ENCODE results near the gene UBAC2.

UBAC2 gene

GRCh38 chr13:99426426-99426825 is 225.8 kb downstream of the UBAC2 start:
- no peak overlapping the region for H3K4me2 ChIP-seq (ENCODE audit: low read length)
- no peak overlapping the region for H2AFZ ChIP-seq
- TF ChIP-seq CTCF (IDR thresholded peaks at IDR 0.05) = no peak
- H3K4me3 ChIP-seq (ENCODE audit: low read depth, low read length) = no peak overlapping the region
- H3K9me3 ChIP-seq (ENCODE audit: control insufficient read depth, low read length) = no peaks in the 10 kb centered on the region
- H3K79me2 ChIP-seq = no peaks in the 10 kb centered on the region
- no peaks in the 10 kb centered on the region for H3K36me3 ChIP-seq (ENCODE audit: control insufficient read depth, insufficient read depth, low read length)
- no peak overlapping the region for H3K27ac ChIP-seq
- H3K9ac ChIP-seq = no peak overlapping the region
- no peaks in the 10 kb centered on the region for H3K27me3 ChIP-seq (ENCODE audit: control insufficient read depth, insufficient read depth, low read length)
- no peaks in the 10 kb centered on the region for H3K4me1 ChIP-seq

- no peak overlapping the region for H3K27ac ChIP-seq
- no peak overlapping the region for H3K4me3 ChIP-seq (ENCODE audit: low read depth, low read length)
- no peaks in the 10 kb centered on the region for H3K4me1 ChIP-seq
- H3K9ac ChIP-seq = no peak overlapping the region
- no peaks in the 10 kb centered on the region for H3K79me2 ChIP-seq
- no peak overlapping the region for H3K4me2 ChIP-seq (ENCODE audit: low read length)
- TF ChIP-seq CTCF (IDR thresholded peaks at IDR 0.05) = no peak
- H3K9me3 ChIP-seq (ENCODE audit: control insufficient read depth, low read length) = no peaks in the 10 kb centered on the region
- no peak overlapping the region for H2AFZ ChIP-seq
- no peaks in the 10 kb centered on the region for H3K27me3 ChIP-seq (ENCODE audit: control insufficient read depth, insufficient read depth, low read length)
- no peaks in the 10 kb centered on the region for H3K36me3 ChIP-seq (ENCODE audit: control insufficient read depth, insufficient read depth, low read length)
Observed at GRCh38 chr13:99429670-99430069, 229.0 kb downstream of the UBAC2 start.

- H3K4me1 ChIP-seq = no peaks in the 10 kb centered on the region
- H3K9me3 ChIP-seq (ENCODE audit: control insufficient read depth, low read length) = no peaks in the 10 kb centered on the region
- no peak overlapping the region for H2AFZ ChIP-seq
- H3K4me2 ChIP-seq (ENCODE audit: low read length) = no peak overlapping the region
- no peak for TF ChIP-seq CTCF (IDR thresholded peaks at IDR 0.05)
- no peaks in the 10 kb centered on the region for H3K27me3 ChIP-seq (ENCODE audit: control insufficient read depth, insufficient read depth, low read length)
- no peaks in the 10 kb centered on the region for H3K79me2 ChIP-seq
- no peaks in the 10 kb centered on the region for H3K36me3 ChIP-seq (ENCODE audit: control insufficient read depth, insufficient read depth, low read length)
- H3K4me3 ChIP-seq (ENCODE audit: low read depth, low read length) = no peak overlapping the region
- H3K9ac ChIP-seq = no peak overlapping the region
- H3K27ac ChIP-seq = no peak overlapping the region
Observed at GRCh38 chr13:99431927-99432608, 231.4 kb downstream of the UBAC2 start.

GRCh38 chr13:99432609-99433542 is 232.2 kb downstream of the UBAC2 start:
- Histone ChIP-seq H3K4me2 (ENCODE audit: low read length) (no peak overlapping the region), H3K27ac (no peak overlapping the region), H3K27me3 (ENCODE audit: control insufficient read depth, insufficient read depth, low read length) (no peaks in the 10 kb centered on the region), H3K79me2 (no peaks in the 10 kb centered on the region), H3K9me3 (ENCODE audit: control insufficient read depth, low read length) (no peaks in the 10 kb centered on the region), H3K36me3 (ENCODE audit: control insufficient read depth, insufficient read depth, low read length) (no peaks in the 10 kb centered on the region), H3K9ac (no peak overlapping the region), H2AFZ (no peak overlapping the region), H3K4me1 (no peaks in the 10 kb centered on the region), H3K4me3 (ENCODE audit: low read depth, low read length) (no peak overlapping the region)
- TF ChIP-seq CTCF (IDR thresholded peaks at IDR 0.05) = no peak
